WTC11 (cell line): ENCODE data around the gene LILRA1.
"Not testable (repeated sequence)": the region's sequence is repeated elsewhere in the genome, so short reads cannot be mapped to it uniquely, and the experiment has no call there.

ENCODE experiments used
- TF ChIP-seq, protein P1 (sequence below): sonication (generic); formaldehyde crosslinking; IDR thresholded peaks from 2 replicates; pipeline ENCODE4 v1.8.0; 2022; ENCODE audit warnings: mild to moderate bottlenecking, missing genetic modification reagents
- TF ChIP-seq, protein P2 (sequence below): fragments of 200-600 bp; IDR thresholded peaks from 2 replicates; pipeline ENCODE4 v1.8.0; 2022; ENCODE audit warnings: antibody characterized with exemption
- TF ChIP-seq, protein P3 (sequence below): sonication (generic); formaldehyde crosslinking; IDR thresholded peaks from 2 replicates; pipeline ENCODE4 v1.8.1; 2023; ENCODE audit warnings: mild to moderate bottlenecking, missing genetic modification reagents, moderate library complexity
- TF ChIP-seq, protein P4 (sequence below): sonication (generic); formaldehyde crosslinking; IDR thresholded peaks from 2 replicates; pipeline ENCODE4 v1.8.1; 2022; ENCODE audit warnings: low read depth, mild to moderate bottlenecking, moderate library complexity, missing genetic modification reagents, borderline replicate concordance

DNA sequence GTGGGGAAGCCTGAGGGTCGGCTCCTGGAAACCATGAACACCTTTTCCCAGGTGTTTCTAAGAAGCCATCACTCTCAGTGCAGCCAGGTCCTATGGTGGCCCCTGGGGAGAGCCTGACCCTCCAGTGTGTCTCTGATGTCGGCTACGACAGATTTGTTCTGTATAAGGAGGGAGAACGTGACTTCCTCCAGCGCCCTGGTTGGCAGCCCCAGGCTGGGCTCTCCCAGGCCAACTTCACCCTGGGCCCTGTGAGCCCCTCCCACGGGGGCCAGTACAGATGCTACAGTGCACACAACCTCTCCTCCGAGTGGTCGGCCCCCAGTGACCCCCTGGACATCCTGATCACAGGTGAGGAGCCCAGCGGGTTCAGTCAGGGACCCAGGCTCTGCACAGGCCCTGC is 18.2 kb upstream of the LILRA1 start:
- TF ChIP-seq, protein P1, sequence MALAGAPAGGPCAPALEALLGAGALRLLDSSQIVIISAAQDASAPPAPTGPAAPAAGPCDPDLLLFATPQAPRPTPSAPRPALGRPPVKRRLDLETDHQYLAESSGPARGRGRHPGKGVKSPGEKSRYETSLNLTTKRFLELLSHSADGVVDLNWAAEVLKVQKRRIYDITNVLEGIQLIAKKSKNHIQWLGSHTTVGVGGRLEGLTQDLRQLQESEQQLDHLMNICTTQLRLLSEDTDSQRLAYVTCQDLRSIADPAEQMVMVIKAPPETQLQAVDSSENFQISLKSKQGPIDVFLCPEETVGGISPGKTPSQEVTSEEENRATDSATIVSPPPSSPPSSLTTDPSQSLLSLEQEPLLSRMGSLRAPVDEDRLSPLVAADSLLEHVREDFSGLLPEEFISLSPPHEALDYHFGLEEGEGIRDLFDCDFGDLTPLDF (CRISPR knock-in tag) = not testable (repeated sequence)
- TF ChIP-seq, protein P2, sequence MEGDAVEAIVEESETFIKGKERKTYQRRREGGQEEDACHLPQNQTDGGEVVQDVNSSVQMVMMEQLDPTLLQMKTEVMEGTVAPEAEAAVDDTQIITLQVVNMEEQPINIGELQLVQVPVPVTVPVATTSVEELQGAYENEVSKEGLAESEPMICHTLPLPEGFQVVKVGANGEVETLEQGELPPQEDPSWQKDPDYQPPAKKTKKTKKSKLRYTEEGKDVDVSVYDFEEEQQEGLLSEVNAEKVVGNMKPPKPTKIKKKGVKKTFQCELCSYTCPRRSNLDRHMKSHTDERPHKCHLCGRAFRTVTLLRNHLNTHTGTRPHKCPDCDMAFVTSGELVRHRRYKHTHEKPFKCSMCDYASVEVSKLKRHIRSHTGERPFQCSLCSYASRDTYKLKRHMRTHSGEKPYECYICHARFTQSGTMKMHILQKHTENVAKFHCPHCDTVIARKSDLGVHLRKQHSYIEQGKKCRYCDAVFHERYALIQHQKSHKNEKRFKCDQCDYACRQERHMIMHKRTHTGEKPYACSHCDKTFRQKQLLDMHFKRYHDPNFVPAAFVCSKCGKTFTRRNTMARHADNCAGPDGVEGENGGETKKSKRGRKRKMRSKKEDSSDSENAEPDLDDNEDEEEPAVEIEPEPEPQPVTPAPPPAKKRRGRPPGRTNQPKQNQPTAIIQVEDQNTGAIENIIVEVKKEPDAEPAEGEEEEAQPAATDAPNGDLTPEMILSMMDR = not testable (repeated sequence)
- TF ChIP-seq, protein P3, sequence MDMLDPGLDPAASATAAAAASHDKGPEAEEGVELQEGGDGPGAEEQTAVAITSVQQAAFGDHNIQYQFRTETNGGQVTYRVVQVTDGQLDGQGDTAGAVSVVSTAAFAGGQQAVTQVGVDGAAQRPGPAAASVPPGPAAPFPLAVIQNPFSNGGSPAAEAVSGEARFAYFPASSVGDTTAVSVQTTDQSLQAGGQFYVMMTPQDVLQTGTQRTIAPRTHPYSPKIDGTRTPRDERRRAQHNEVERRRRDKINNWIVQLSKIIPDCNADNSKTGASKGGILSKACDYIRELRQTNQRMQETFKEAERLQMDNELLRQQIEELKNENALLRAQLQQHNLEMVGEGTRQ = not testable (repeated sequence)
- TF ChIP-seq, protein P4, sequence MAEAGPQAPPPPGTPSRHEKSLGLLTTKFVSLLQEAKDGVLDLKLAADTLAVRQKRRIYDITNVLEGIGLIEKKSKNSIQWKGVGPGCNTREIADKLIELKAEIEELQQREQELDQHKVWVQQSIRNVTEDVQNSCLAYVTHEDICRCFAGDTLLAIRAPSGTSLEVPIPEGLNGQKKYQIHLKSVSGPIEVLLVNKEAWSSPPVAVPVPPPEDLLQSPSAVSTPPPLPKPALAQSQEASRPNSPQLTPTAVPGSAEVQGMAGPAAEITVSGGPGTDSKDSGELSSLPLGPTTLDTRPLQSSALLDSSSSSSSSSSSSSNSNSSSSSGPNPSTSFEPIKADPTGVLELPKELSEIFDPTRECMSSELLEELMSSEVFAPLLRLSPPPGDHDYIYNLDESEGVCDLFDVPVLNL (CRISPR knock-in tag) = not testable (repeated sequence)
